Keratinocyte (primary cell): Measurements from ENCODE around the gene NXN. TPM values are rescaled to one million over a fixed set of nuclear protein-coding genes. Genes with fewer than 3 reads are reported as not detected.

Source experiments
- DNase-seq: peaks from one replicate; pipeline ENCODE4 v3.0.0-alpha.2; 2011; ENCODE audit warnings: low read depth, missing footprints, low spot score
- FAIRE-seq: peaks from 2 replicates; lab custom pipeline; 2011; peaks lifted over from hg19 to GRCh38; lab: Jason Lieb, UNC
- H2AFZ ChIP-seq: 2 replicates; pipeline ENCODE4 v1.6.0; 2012; ENCODE audit warnings: low read length, control low read depth, inconsistent platforms; ENCODE audit not compliant: control insufficient read depth
- H3K27ac ChIP-seq: 2 replicates; pipeline ENCODE4 v1.5.1; 2011; ENCODE audit warnings: low read length; ENCODE audit not compliant: control insufficient read depth, insufficient read depth
- H3K27me3 ChIP-seq: 3 replicates; pipeline ENCODE4 v1.6.0; 2011; ENCODE audit warnings: low read length; ENCODE audit not compliant: control insufficient read depth, insufficient read depth; ENCODE audit errors: extremely low read depth
- H3K36me3 ChIP-seq, 2 experiments: 2 replicates in 1 of 2; 3 replicates in 1 of 2; pipeline ENCODE4 v1.5.1; 2011; ENCODE audit warnings: low read length in 2 of 2, mild to moderate bottlenecking in 1 of 2; ENCODE audit not compliant: control insufficient read depth in 2 of 2, insufficient read depth in 2 of 2; ENCODE audit errors: extremely low read depth in 1 of 2
- H3K4me1 ChIP-seq: 3 replicates; pipeline ENCODE4 v1.5.1; 2011; ENCODE audit warnings: low read length; ENCODE audit not compliant: control insufficient read depth, insufficient read depth; ENCODE audit errors: extremely low read depth
- H3K4me2 ChIP-seq: 3 replicates; pipeline ENCODE4 v1.6.0; 2011; ENCODE audit warnings: low read depth, low read length; ENCODE audit not compliant: control insufficient read depth, insufficient read depth; ENCODE audit errors: extremely low read depth
- H3K4me3 ChIP-seq, 3 experiments: fragments of 200-600 bp in 1 of 3; sonication (generic) in 1 of 3; 2 replicates in 2 of 3; 3 replicates in 1 of 3; pipeline ENCODE4 v1.5.1; 2011 to 2016; ENCODE audit warnings: low read length in 3 of 3, mild to moderate bottlenecking in 3 of 3, control low read depth in 2 of 3, inconsistent platforms in 1 of 3, low read depth in 1 of 3, mixed read lengths in 1 of 3, mixed run types in 1 of 3, moderate library complexity in 1 of 3; ENCODE audit not compliant: control insufficient read depth in 2 of 3, insufficient read depth in 2 of 3; ENCODE audit errors: extremely low read depth in 1 of 3
- H3K79me2 ChIP-seq: 2 replicates; pipeline ENCODE4 v1.6.0; 2012; ENCODE audit warnings: low read length; ENCODE audit not compliant: control insufficient read depth, insufficient read depth
- H3K9ac ChIP-seq: 3 replicates; pipeline ENCODE4 v1.6.0; 2011; ENCODE audit warnings: low read length; ENCODE audit not compliant: control insufficient read depth, insufficient read depth; ENCODE audit errors: extremely low read depth
- H3K9me1 ChIP-seq: 3 replicates; pipeline ENCODE4 v1.6.0; 2011; ENCODE audit warnings: low read length; ENCODE audit not compliant: control insufficient read depth, insufficient read depth; ENCODE audit errors: extremely low read depth
- H3K9me3 ChIP-seq: 2 replicates; pipeline ENCODE4 v1.5.1; 2012; ENCODE audit warnings: low read depth, low read length; ENCODE audit not compliant: control insufficient read depth
- H4K20me1 ChIP-seq: 3 replicates; pipeline ENCODE4 v1.6.0; 2011; ENCODE audit warnings: low read length; ENCODE audit not compliant: control insufficient read depth, insufficient read depth; ENCODE audit errors: extremely low read depth
- EZH2 ChIP-seq: IDR thresholded peaks from one replicate; pipeline ENCODE4 v1.6.1; 2012; ENCODE audit warnings: inconsistent platforms, mild to moderate bottlenecking, low read length, moderate library complexity
- dilution Hi-C: fragments of 300-500 bp; cut with MboI; formaldehyde crosslinking; loops from one replicate; pipeline ENCODE4 v1.7.0; 2020; ENCODE audit warnings: low sequenced_read_pairs; ENCODE audit not compliant: extremely low pct_ligation_motif_present
- polyA plus RNA-seq, 5 experiments: library from polyadenylated mRNA; depleted of rRNA in 3 of 5; stranded (reverse) in 3 of 5; stranded (forward) in 1 of 5; unstranded in 1 of 5; fragments of >200 nt; gene quantifications; 1 replicate in 1 of 5; 2 replicates in 3 of 5; 3 replicates in 1 of 5; pipeline versions ENCODE4 v1.2.1 to v1.2.3, GENCODE V29; 2011 to 2012; ENCODE audit warnings: missing spikeins in 2 of 5, low read depth in 1 of 5, low replicate concordance in 1 of 5
- TF ChIP-seq, protein P1 (sequence below), 3 experiments: IDR thresholded peaks in 1 of 3; conservative IDR thresholded peaks in 1 of 3; optimal IDR thresholded peaks in 1 of 3; 2 replicates in 2 of 3; 3 replicates in 1 of 3; pipeline versions ENCODE3 to v1.5.1; 2011; ENCODE audit warnings: low read length in 3 of 3, mild to moderate bottlenecking in 3 of 3, moderate library complexity in 2 of 3, control low read depth in 1 of 3, inconsistent platforms in 1 of 3; ENCODE audit not compliant: insufficient read depth in 2 of 3; ENCODE audit errors: extremely low read depth in 1 of 3

NXN gene
- polyA plus RNA-seq, 1 donor (not counting 4 experiments of a cell fraction or from before 2014, with no cell fraction given), result 94.4 TPM

DNA sequence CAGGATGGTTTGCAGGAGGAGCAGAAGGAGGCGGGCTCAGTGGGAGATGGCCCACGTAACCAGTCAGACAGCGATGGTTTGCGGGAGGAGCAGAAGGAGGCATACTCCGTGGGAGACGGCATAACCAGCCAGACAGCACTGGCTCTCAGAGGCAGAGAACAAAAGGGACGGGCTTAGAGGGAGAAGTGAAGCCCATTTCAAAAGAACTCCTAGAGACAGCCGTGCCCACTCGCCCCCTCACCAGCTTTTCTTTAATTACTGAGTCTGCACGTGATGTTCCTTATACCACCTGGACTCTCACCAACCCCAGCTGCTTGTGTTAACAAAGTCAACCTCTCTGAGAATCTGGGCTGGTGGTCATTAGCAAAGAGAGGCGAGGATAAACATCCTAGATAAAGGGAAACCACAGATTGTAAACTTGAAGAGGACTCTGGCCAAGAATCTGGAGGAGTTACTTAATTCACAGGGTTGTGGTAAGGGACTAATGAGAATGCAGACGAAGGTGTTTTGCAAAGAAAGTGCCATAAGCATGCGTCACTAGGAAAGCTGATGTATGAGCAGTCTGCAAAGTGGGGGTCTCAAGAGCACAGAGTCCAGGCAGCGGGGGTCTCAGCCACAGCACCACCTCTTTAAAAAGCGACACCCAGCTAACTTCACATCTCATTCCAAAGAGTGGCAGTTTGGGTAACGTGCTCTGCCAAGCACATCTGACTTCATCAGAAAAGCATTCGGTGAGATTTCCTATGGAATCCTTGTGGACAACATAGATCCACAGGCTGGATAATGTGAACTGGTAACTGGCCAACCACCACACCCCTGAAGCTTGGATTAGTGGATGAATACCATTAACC is 51.7 kb downstream of the NXN start:
- Histone ChIP-seq H3K4me3 (peak overlapping the region in 2 of 3 experiments; percentile 53 to 55), H3K9me3 (no peaks in the 10 kb centered on the region), H3K79me2 (peaks cover 48% of the 10 kb centered on the region), H3K4me1 (peaks cover 69% of the 10 kb centered on the region), H3K4me2 (peak overlapping the region; percentile 96), H4K20me1 (peaks cover 2% of the 10 kb centered on the region), H3K27me3 (no peaks in the 10 kb centered on the region), H2AFZ (no peak overlapping the region), H3K36me3 (peaks cover 6 to 15% of the 10 kb centered on the region in 2 experiments), H3K9ac (peak overlapping the region; percentile 88), H3K9me1 (no peaks in the 10 kb centered on the region), H3K27ac (peak overlapping the region; percentile 98)
- TF ChIP-seq, protein P1, sequence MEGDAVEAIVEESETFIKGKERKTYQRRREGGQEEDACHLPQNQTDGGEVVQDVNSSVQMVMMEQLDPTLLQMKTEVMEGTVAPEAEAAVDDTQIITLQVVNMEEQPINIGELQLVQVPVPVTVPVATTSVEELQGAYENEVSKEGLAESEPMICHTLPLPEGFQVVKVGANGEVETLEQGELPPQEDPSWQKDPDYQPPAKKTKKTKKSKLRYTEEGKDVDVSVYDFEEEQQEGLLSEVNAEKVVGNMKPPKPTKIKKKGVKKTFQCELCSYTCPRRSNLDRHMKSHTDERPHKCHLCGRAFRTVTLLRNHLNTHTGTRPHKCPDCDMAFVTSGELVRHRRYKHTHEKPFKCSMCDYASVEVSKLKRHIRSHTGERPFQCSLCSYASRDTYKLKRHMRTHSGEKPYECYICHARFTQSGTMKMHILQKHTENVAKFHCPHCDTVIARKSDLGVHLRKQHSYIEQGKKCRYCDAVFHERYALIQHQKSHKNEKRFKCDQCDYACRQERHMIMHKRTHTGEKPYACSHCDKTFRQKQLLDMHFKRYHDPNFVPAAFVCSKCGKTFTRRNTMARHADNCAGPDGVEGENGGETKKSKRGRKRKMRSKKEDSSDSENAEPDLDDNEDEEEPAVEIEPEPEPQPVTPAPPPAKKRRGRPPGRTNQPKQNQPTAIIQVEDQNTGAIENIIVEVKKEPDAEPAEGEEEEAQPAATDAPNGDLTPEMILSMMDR (optimal IDR thresholded peaks at IDR 0.05 in 1 of 3, IDR thresholded peaks at IDR 0.05 in 1 of 3, conservative IDR thresholded peaks at IDR 0.05 in 1 of 3; ENCODE audit: extremely low read depth in 1 of 3, insufficient read depth in 2 of 3, low read length in 3 of 3), result no peak
- TF ChIP-seq EZH2, result no peak
- peak; percentile 97 for FAIRE-seq
- dilution Hi-C loops, result no loop called here
- DNase-seq, result peak; percentile 77

DNA sequence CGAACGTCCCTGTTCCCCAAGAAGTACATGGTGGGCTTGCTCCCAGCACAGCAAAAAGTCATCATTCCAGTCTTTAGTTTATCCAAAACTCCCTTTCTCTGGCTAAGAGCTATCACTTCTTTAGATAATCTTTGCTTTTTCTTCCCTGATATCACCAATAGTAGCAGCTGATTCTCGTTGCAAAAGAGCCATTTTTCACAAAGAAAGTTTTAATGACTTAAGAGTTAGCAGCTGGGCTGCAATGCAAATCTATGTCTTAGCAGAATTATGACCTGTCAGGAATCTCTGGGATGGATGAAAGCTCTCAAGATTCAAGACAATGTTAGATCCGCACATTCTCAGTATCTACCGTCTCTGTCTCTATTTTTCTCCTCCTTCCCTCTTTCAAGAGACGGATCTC is 53.8 kb downstream of the NXN start:
- Histone ChIP-seq H4K20me1 (peaks cover 2% of the 10 kb centered on the region), H3K79me2 (peaks cover 50% of the 10 kb centered on the region), H3K27me3 (no peaks in the 10 kb centered on the region), H3K9me1 (no peaks in the 10 kb centered on the region), H3K4me2 (peak overlapping the region; percentile 97), H3K4me3 (no peak overlapping the region), H3K4me1 (peaks cover 72% of the 10 kb centered on the region), H3K9ac (peak overlapping the region; percentile 71), H2AFZ (no peak overlapping the region), H3K27ac (peak overlapping the region; percentile 98), H3K36me3 (peaks cover 7 to 10% of the 10 kb centered on the region in 2 experiments), H3K9me3 (no peaks in the 10 kb centered on the region)
- TF ChIP-seq, protein P1 (optimal IDR thresholded peaks at IDR 0.05 in 1 of 3, IDR thresholded peaks at IDR 0.05 in 1 of 3, conservative IDR thresholded peaks at IDR 0.05 in 1 of 3; ENCODE audit: extremely low read depth in 1 of 3, insufficient read depth in 2 of 3, low read length in 3 of 3), result no peak
- no peak for TF ChIP-seq EZH2
- dilution Hi-C loops, result no loop called here
- no peak for DNase-seq
- FAIRE-seq, result no peak
